HepG2 (cell line): Measurements from ENCODE around the gene CHD9NB. TPM values are rescaled to one million over a fixed set of nuclear protein-coding genes. Genes with fewer than 3 reads are reported as not detected.
A peak's percentile ranks its signal among the peaks of the same experiment; 100 is the strongest.

Experiments
- CEBPB ChIP-seq: IDR thresholded peaks from 2 replicates; pipeline ENCODE4 v1.6.1; 2011; ENCODE audit warnings: low read depth, low read length, improper control_type of control experiment, borderline replicate concordance
- DPF2 ChIP-seq: sonication (generic); formaldehyde crosslinking; IDR thresholded peaks from 2 replicates; pipeline ENCODE4 v1.4.0; 2020; ENCODE audit warnings: mild to moderate bottlenecking, low read depth, missing genetic modification reagents, borderline replicate concordance
- FOSL2 ChIP-seq: sonication (generic); formaldehyde crosslinking; IDR thresholded peaks from 2 replicates; pipeline ENCODE4 v1.4.0; 2020; ENCODE audit warnings: missing genetic modification reagents
- FOXP1 ChIP-seq, 2 experiments: fragments of 450-650 bp in 1 of 2; IDR thresholded peaks; 2 replicates each; pipeline ENCODE4 v1.6.1; 2017 to 2018; ENCODE audit warnings: antibody characterized with exemption in 1 of 2
- HDAC1 ChIP-seq: sonication (generic); formaldehyde crosslinking; IDR thresholded peaks from 2 replicates; pipeline ENCODE4 v1.5.1; 2020; ENCODE audit warnings: mild to moderate bottlenecking, missing genetic modification reagents
- IRF2 ChIP-seq: IDR thresholded peaks from 2 replicates; pipeline ENCODE4 v1.6.1; 2018; ENCODE audit warnings: missing genetic modification reagents, missing compliant biosample characterization
- MEIS1 ChIP-seq: sonication (generic); formaldehyde crosslinking; IDR thresholded peaks from 2 replicates; pipeline ENCODE4 v1.9.0; 2021; ENCODE audit warnings: mild to moderate bottlenecking, missing genetic modification reagents, moderate library complexity, borderline replicate concordance
- MIER3 ChIP-seq: IDR thresholded peaks from 2 replicates; pipeline ENCODE4 v1.6.1; 2016; ENCODE audit warnings: missing compliant biosample characterization, borderline replicate concordance
- SATB2 ChIP-seq: sonication (generic); formaldehyde crosslinking; IDR thresholded peaks from 2 replicates; pipeline ENCODE4 v1.5.0; 2020; ENCODE audit warnings: missing genetic modification reagents
- TAF1 ChIP-seq: sonication (generic); formaldehyde crosslinking; IDR thresholded peaks from 2 replicates; pipeline ENCODE4 v1.4.0; 2020; ENCODE audit warnings: missing genetic modification reagents
- TGIF2 ChIP-seq: IDR thresholded peaks from 2 replicates; pipeline ENCODE4 v1.6.1; 2016; ENCODE audit warnings: control low read depth, missing compliant biosample characterization
- ZFYVE20 ChIP-seq: sonication (generic); formaldehyde crosslinking; IDR thresholded peaks from 2 replicates; pipeline ENCODE4 v1.8.0; 2023; ENCODE audit warnings: low read depth, mild to moderate bottlenecking, moderate library complexity, missing genetic modification reagents, borderline replicate concordance
- ZKSCAN5 ChIP-seq: sonication (generic); formaldehyde crosslinking; IDR thresholded peaks from 2 replicates; pipeline ENCODE4 v1.5.1; 2020; ENCODE audit warnings: mild to moderate bottlenecking, missing genetic modification reagents
- ZNF260 ChIP-seq: sonication (generic); formaldehyde crosslinking; IDR thresholded peaks from 2 replicates; pipeline ENCODE4 v1.4.0; 2020; ENCODE audit warnings: missing genetic modification reagents, low read depth, mild to moderate bottlenecking, borderline replicate concordance
- ZNF510 ChIP-seq: sonication (generic); formaldehyde crosslinking; IDR thresholded peaks from 2 replicates; pipeline ENCODE4 v1.4.0; 2020; ENCODE audit warnings: low read depth, mild to moderate bottlenecking, missing genetic modification reagents
- ZNF773 ChIP-seq: sonication (generic); formaldehyde crosslinking; IDR thresholded peaks from 2 replicates; pipeline ENCODE4 v1.4.0; 2020; ENCODE audit warnings: missing genetic modification reagents, borderline replicate concordance
- ZZZ3 ChIP-seq: sonication (generic); formaldehyde crosslinking; IDR thresholded peaks from 2 replicates; pipeline ENCODE4 v1.4.0; 2020; ENCODE audit warnings: missing genetic modification reagents, mild to moderate bottlenecking, borderline replicate concordance
- polyA plus RNA-seq, 8 experiments: library from polyadenylated mRNA; depleted of rRNA in 3 of 8; stranded (reverse) in 7 of 8; unstranded in 1 of 8; fragments of >200 nt; fragmentation: Illumina TruSeq in 4 of 8; extraction: Trizol in 4 of 8; gene quantifications; 2 replicates each; pipeline versions ENCODE4 v1.2.1 to v1.2.3, GENCODE V29; 2011 to 2016; ENCODE audit warnings: low read depth in 4 of 8, missing spikeins in 1 of 8, mixed read lengths in 1 of 8; ENCODE audit not compliant: insufficient read depth in 1 of 8
- total RNA-seq, 5 experiments: library from RNA; depleted of rRNA; stranded (reverse); fragments of >200 nt; fragmentation: Illumina TruSeq; extraction: Trizol; gene quantifications; 2 replicates each; pipeline ENCODE4 v1.2.3, GENCODE V29; 2016; ENCODE audit warnings: low read depth in 1 of 5
- TF ChIP-seq, protein P1 (sequence below): sonication (generic); formaldehyde crosslinking; IDR thresholded peaks from 2 replicates; pipeline ENCODE4 v1.4.0; 2020; ENCODE audit warnings: missing genetic modification reagents, low read depth, mild to moderate bottlenecking, borderline replicate concordance
- TF ChIP-seq, protein P2 (sequence below): sonication (generic); formaldehyde crosslinking; IDR thresholded peaks from 2 replicates; pipeline ENCODE4 v1.8.1; 2023; ENCODE audit warnings: mild to moderate bottlenecking, moderate library complexity, missing genetic modification reagents
- TF ChIP-seq, protein P3 (sequence below): sonication (generic); formaldehyde crosslinking; IDR thresholded peaks from 2 replicates; pipeline ENCODE4 v1.5.0; 2020; ENCODE audit warnings: missing genetic modification reagents
- TF ChIP-seq, protein P4 (sequence below): sonication (generic); formaldehyde crosslinking; conservative IDR thresholded peaks from 2 replicates; pipeline ENCODE4 v1.4.0; 2020; ENCODE audit warnings: missing genetic modification reagents
- TF ChIP-seq, protein P5 (sequence below): IDR thresholded peaks from 2 replicates; pipeline ENCODE4 v1.6.1; 2016; ENCODE audit warnings: low read depth

CHD9NB gene
- total and polyA plus RNA-seq, 2 of the 13 experiments (the other 11 are each of a cell fraction or from before 2014, with no cell fraction given), result 0.17 to 0.18 TPM

DNA sequence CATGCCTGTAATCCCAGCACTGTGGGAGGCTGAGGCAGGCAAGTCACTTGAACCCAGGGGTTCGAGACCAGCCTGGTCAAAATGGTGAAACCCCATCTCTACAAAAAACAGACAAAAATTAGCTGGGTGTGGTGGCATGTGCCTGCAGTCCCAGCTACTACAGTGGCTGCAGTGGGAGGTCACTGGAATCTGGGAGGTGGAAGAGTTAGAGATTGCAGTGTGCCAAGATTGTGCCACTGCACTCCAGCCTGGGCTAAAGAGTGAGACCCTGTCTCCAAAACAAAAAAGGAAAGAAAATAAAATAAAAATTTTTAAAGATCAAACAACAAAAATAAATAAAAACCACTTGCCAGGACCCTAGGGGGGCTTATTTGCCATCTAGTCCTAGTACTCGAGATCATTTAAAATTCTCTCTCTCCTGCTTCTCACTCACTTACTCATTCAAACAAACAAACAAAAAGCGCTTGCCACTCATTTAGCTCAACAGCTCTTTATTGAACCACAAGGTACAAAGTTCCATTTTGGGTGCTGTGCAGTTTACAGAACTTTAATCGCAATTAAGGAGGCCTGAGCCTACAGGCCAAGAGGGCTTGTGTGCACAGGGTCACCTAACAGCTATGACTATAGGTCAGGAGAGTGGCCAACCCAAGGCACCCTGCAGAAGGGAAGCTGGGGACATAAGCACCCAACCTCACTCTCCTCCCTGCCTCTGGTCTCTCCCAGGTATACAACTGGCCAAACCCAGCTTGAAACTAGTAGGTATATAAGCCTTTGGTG lies 4.4 kb downstream of the CHD9NB start (continued):
- TF ChIP-seq ZFYVE20 (CRISPR knock-in tag) (no peak), ZNF773 (CRISPR knock-in tag) (no peak), ZNF510 (CRISPR knock-in tag) (no peak), HDAC1 (CRISPR knock-in tag) (peak; percentile 59; the same call in 1 of the 2 replicates), IRF2 (peak; percentile 72; the same call in 1 of the 2 replicates), SATB2 (CRISPR knock-in tag) (no peak), ZKSCAN5 (CRISPR knock-in tag) (0 out of 2 replicates have a peak, but pooled peaks have one; percentile 53), MEIS1 (0 out of 2 replicates have a peak, but pooled peaks have one; percentile 55), DPF2 (CRISPR knock-in tag) (peak; percentile 79; the same call in 1 of the 2 replicates), FOXP1 (IDR thresholded peaks at IDR 0.05) (peak; percentile 74), FOXP1 (CRISPR knock-in tag; IDR thresholded peaks at IDR 0.05) (peak; percentile 98), CEBPB (no peak), FOSL2 (peak; percentile 76), MIER3 (CRISPR knock-in tag) (peak; percentile 46; the same call in 1 of the 2 replicates), TGIF2 (no peak), ZZZ3 (no peak; the same call in 1 of the 2 replicates), ZNF260 (no peak), TAF1 (no peak)
- TF ChIP-seq, protein P1, sequence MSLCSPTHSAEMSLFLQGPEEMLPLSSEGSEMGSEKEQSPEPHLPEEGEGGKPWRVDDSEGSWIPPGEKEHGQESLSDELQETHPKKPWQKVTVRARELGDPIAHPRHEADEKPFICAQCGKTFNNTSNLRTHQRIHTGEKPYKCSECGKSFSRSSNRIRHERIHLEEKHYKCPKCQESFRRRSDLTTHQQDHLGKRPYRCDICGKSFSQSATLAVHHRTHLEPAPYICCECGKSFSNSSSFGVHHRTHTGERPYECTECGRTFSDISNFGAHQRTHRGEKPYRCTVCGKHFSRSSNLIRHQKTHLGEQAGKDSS, result 0 out of 2 replicates have a peak, but pooled peaks have one; percentile 37
- TF ChIP-seq, protein P2, sequence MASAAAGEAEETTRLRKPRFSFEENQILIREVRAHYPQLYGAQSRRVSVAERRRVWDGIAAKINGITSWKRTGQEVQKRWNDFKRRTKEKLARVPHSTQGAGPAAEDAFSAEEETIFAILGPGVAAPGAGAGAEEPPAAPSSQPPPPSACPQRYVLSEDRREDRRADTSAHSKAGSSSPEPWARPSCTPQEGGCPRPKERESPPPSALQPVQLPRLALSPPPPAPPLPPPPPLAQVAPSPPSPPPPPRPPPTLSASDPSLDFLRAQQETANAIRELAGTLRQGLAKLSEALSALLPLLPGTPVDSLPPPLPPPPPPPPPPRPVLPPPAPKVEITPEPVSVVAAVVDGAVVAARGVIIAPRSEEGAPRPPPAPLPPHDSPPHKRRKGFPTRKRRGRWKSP, result 0 out of 2 replicates have a peak, but pooled peaks have one; percentile 17
- TF ChIP-seq, protein P3, sequence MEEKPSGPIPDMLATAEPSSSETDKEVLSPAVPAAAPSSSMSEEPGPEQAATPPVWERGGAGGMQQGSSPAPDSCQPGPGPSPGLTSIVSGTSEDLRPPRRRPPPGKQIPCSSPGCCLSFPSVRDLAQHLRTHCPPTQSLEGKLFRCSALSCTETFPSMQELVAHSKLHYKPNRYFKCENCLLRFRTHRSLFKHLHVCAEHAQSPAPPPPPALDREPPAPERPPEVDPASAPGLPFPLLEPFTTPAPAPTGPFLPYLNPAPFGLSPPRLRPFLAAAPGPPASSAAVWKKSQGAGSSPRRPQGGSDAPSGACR (CRISPR knock-in tag), result 0 out of 2 replicates have a peak, but pooled peaks have one; percentile 19
- TF ChIP-seq, protein P4, sequence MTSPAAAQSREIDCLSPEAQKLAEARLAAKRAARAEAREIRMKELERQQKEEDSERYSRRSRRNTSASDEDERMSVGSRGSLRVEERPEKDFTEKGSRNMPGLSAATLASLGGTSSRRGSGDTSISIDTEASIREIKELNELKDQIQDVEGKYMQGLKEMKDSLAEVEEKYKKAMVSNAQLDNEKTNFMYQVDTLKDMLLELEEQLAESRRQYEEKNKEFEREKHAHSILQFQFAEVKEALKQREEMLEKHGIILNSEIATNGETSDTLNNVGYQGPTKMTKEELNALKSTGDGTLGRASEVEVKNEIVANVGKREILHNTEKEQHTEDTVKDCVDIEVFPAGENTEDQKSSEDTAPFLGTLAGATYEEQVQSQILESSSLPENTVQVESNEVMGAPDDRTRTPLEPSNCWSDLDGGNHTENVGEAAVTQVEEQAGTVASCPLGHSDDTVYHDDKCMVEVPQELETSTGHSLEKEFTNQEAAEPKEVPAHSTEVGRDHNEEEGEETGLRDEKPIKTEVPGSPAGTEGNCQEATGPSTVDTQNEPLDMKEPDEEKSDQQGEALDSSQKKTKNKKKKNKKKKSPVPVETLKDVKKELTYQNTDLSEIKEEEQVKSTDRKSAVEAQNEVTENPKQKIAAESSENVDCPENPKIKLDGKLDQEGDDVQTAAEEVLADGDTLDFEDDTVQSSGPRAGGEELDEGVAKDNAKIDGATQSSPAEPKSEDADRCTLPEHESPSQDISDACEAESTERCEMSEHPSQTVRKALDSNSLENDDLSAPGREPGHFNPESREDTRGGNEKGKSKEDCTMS, result no peak
- TF ChIP-seq, protein P5, sequence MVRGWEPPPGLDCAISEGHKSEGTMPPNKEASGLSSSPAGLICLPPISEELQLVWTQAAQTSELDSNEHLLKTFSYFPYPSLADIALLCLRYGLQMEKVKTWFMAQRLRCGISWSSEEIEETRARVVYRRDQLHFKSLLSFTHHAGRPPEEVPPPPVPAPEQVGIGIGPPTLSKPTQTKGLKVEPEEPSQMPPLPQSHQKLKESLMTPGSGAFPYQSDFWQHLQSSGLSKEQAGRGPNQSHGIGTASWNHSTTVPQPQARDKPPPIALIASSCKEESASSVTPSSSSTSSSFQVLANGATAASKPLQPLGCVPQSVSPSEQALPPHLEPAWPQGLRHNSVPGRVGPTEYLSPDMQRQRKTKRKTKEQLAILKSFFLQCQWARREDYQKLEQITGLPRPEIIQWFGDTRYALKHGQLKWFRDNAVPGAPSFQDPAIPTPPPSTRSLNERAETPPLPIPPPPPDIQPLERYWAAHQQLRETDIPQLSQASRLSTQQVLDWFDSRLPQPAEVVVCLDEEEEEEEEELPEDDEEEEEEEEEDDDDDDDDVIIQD (CRISPR knock-in tag), result peak; percentile 32; the same call in 1 of the 2 replicates
